H9 (cell line): ENCODE measurements around the gene ADGRG4. TPM values are rescaled to one million over a fixed set of nuclear protein-coding genes. Genes with fewer than 3 reads are reported as not detected.

Source experiments
- DNase-seq: peaks from one replicate; pipeline ENCODE4 v3.0.0-alpha.2; 2017
- H2AFZ ChIP-seq: one replicate; pipeline ENCODE4 v1.6.1; 2013; ENCODE audit warnings: mild to moderate bottlenecking, low read length, control low read depth, moderate library complexity
- H2AK5ac ChIP-seq: 2 replicates; pipeline ENCODE4 v1.6.1; 2013; ENCODE audit warnings: low read length, control low read depth, mixed read lengths; ENCODE audit not compliant: insufficient read length
- H2BK120ac ChIP-seq: one replicate; pipeline ENCODE4 v1.6.1; 2013; ENCODE audit warnings: low read depth, mild to moderate bottlenecking, low read length, control low read depth, inconsistent platforms; ENCODE audit not compliant: poor library complexity, severe bottlenecking
- H2BK12ac ChIP-seq: 2 replicates; pipeline ENCODE4 v1.6.1; 2013; ENCODE audit warnings: low read length, control low read depth, mixed read lengths, low read depth; ENCODE audit not compliant: insufficient read length
- H2BK15ac ChIP-seq: 2 replicates; pipeline ENCODE4 v1.6.1; 2013; ENCODE audit warnings: low read depth, low read length, control low read depth
- H2BK20ac ChIP-seq: one replicate; pipeline ENCODE4 v1.6.1; 2013; ENCODE audit warnings: low read depth, mild to moderate bottlenecking, low read length, control low read depth, inconsistent platforms; ENCODE audit not compliant: poor library complexity, severe bottlenecking
- H2BK5ac ChIP-seq: 2 replicates; pipeline ENCODE4 v1.6.1; 2013; ENCODE audit warnings: low read length, control low read depth, mixed read lengths; ENCODE audit not compliant: insufficient read length
- H3K14ac ChIP-seq: 2 replicates; pipeline ENCODE4 v1.6.1; 2013; ENCODE audit warnings: low read length, control low read depth; ENCODE audit not compliant: insufficient read depth
- H3K18ac ChIP-seq: 2 replicates; pipeline ENCODE4 v1.6.1; 2013; ENCODE audit warnings: low read depth, mild to moderate bottlenecking, mixed read lengths, low read length, control low read depth; ENCODE audit not compliant: insufficient read length
- H3K23ac ChIP-seq: 2 replicates; pipeline ENCODE4 v1.6.1; 2013; ENCODE audit warnings: low read length, control low read depth, mixed read lengths, low read depth; ENCODE audit not compliant: insufficient read length
- H3K23me2 ChIP-seq: 2 replicates; pipeline ENCODE4 v1.6.1; 2013; ENCODE audit warnings: low read depth, mild to moderate bottlenecking, mixed read lengths, low read length, control low read depth; ENCODE audit not compliant: insufficient read length, poor library complexity, severe bottlenecking
- H3K27ac ChIP-seq: 2 replicates; pipeline ENCODE4 v1.5.1; 2013; ENCODE audit warnings: low read length, control low read depth, mixed read lengths, low read depth; ENCODE audit not compliant: insufficient read length
- H3K27me3 ChIP-seq: 2 replicates; pipeline ENCODE4 v1.6.1; 2013; ENCODE audit warnings: low read length, control low read depth, inconsistent platforms; ENCODE audit not compliant: insufficient read depth
- H3K4ac ChIP-seq: 2 replicates; pipeline ENCODE4 v1.6.1; 2013; ENCODE audit warnings: low read depth, mild to moderate bottlenecking, control low read depth, inconsistent platforms, low read length, moderate library complexity
- H3K4me1 ChIP-seq: 2 replicates; pipeline ENCODE4 v1.6.1; 2013; ENCODE audit warnings: low read length, control low read depth, inconsistent platforms; ENCODE audit not compliant: insufficient read depth
- H3K4me2 ChIP-seq: 2 replicates; pipeline ENCODE4 v1.6.1; 2013; ENCODE audit warnings: low read length, control low read depth, mixed read lengths; ENCODE audit not compliant: insufficient read length, insufficient read depth
- H3K56ac ChIP-seq: 2 replicates; pipeline ENCODE4 v1.6.1; 2013; ENCODE audit warnings: low read depth, mild to moderate bottlenecking, mixed read lengths, low read length, control low read depth; ENCODE audit not compliant: insufficient read length
- H3K79me1 ChIP-seq: 2 replicates; pipeline ENCODE4 v1.6.1; 2013; ENCODE audit warnings: low read depth, mild to moderate bottlenecking, moderate library complexity, low read length, control low read depth, inconsistent platforms; ENCODE audit not compliant: insufficient read depth, poor library complexity, severe bottlenecking
- H3K79me2 ChIP-seq: 2 replicates; pipeline ENCODE4 v1.6.1; 2013; ENCODE audit warnings: low read length, control low read depth, inconsistent platforms; ENCODE audit not compliant: insufficient read depth
- H3K9ac ChIP-seq: 2 replicates; pipeline ENCODE4 v1.6.1; 2013; ENCODE audit warnings: low read length, control low read depth, mixed read lengths; ENCODE audit not compliant: insufficient read length; ENCODE audit errors: extremely low read depth
- H3K9me3 ChIP-seq: one replicate; pipeline ENCODE4 v1.6.1; 2013; ENCODE audit warnings: low read depth, low read length, inconsistent platforms; ENCODE audit not compliant: control insufficient read depth
- H3T11ph ChIP-seq: one replicate; pipeline ENCODE4 v1.6.1; 2013; ENCODE audit warnings: mild to moderate bottlenecking, low read length, control low read depth, inconsistent platforms
- H4K20me1 ChIP-seq: one replicate; pipeline ENCODE4 v1.6.1; 2013; ENCODE audit not compliant: control insufficient read depth, insufficient read length, insufficient read depth
- H4K5ac ChIP-seq: 2 replicates; pipeline ENCODE4 v1.6.1; 2013; ENCODE audit warnings: low read depth, mild to moderate bottlenecking, mixed read lengths, low read length, control low read depth; ENCODE audit not compliant: insufficient read length
- H4K8ac ChIP-seq: replicated peaks from 2 replicates; pipeline ENCODE4 v1.6.1; 2013; ENCODE audit warnings: low read length, control low read depth, mixed read lengths, low read depth; ENCODE audit not compliant: insufficient read length
- H4K91ac ChIP-seq: 2 replicates; pipeline ENCODE4 v1.6.1; 2013; ENCODE audit warnings: low read depth, mild to moderate bottlenecking, moderate library complexity, mixed read lengths, low read length, control low read depth; ENCODE audit not compliant: insufficient read length
- H3K27ac Mint-ChIP-seq, 3 experiments: 2 replicates in 2 of 3; 3 replicates in 1 of 3; pipeline ENCODE4 v1.8.0; 2020 to 2021; ENCODE audit warnings: mixed read lengths in 3 of 3, mild to moderate bottlenecking in 1 of 3, moderate library complexity in 1 of 3
- H3K27me3 Mint-ChIP-seq: 2 replicates; pipeline ENCODE4 v1.8.0; 2021; ENCODE audit warnings: low read depth, mild to moderate bottlenecking, moderate library complexity, mixed read lengths
- H3K36me3 Mint-ChIP-seq, 3 experiments: 2 replicates in 2 of 3; 3 replicates in 1 of 3; pipeline ENCODE4 v1.8.0; 2020 to 2021; ENCODE audit warnings: low read depth in 3 of 3, mixed read lengths in 3 of 3; ENCODE audit not compliant: insufficient read depth in 1 of 3
- H3K4me1 Mint-ChIP-seq, 2 experiments: 2 replicates each; pipeline ENCODE4 v1.8.0; 2020; ENCODE audit warnings: mixed read lengths in 2 of 2
- H3K4me3 Mint-ChIP-seq, 2 experiments: 2 replicates in 1 of 2; 3 replicates in 1 of 2; pipeline ENCODE4 v1.8.0; 2020 to 2021; ENCODE audit warnings: mild to moderate bottlenecking in 2 of 2, mixed read lengths in 2 of 2, moderate library complexity in 1 of 2
- H3K9me3 Mint-ChIP-seq, 2 experiments: 2 replicates in 1 of 2; 3 replicates in 1 of 2; pipeline ENCODE4 v1.8.0; 2020; ENCODE audit warnings: mild to moderate bottlenecking in 2 of 2, mixed read lengths in 2 of 2, moderate library complexity in 1 of 2
- CTCF ChIP-seq: fragments of 200-600 bp; sonication (generic); conservative IDR thresholded peaks from 3 replicates; pipeline ENCODE4 v1.8.0; 2021; ENCODE audit warnings: antibody characterized with exemption, mild to moderate bottlenecking
- WGBS: extraction: QIAGEN DNeasy Blood & Tissue Kit; methylation state at CpG from one replicate; pipeline ENCODE4 v1.1.7; 2013; ENCODE audit warnings: missing lambda C conversion rate, low lambda C conversion rate, mixed read lengths; ENCODE audit not compliant: insufficient read length; ENCODE audit errors: extremely low coverage; 5-methylcytosine and 5-hydroxymethylcytosine counted together
- total RNA-seq: library from RNA; stranded (reverse); gene quantifications from 2 replicates; pipeline ENCODE4 v1.2.1, GENCODE V29; 2021

Gene ADGRG4
- total RNA-seq, 1 experiment from 2014 or later = not detected

- no peak overlapping the region for H3T11ph ChIP-seq
- H3K14ac ChIP-seq = no peak overlapping the region
- no peaks in the 10 kb centered on the region for H3K27me3 ChIP-seq
- H2BK12ac ChIP-seq = no peak overlapping the region
- no peak overlapping the region for H3K9ac ChIP-seq
- no peak overlapping the region for H2AK5ac ChIP-seq
- no peaks in the 10 kb centered on the region for H3K79me2 ChIP-seq
- no peak overlapping the region for H3K23ac ChIP-seq
- H2BK120ac ChIP-seq = no peak overlapping the region
- DNase-seq = no peak
- TF ChIP-seq CTCF = no peak
- no CpG with 5 or more reads among the region's 1 CpG for WGBS
- no peak overlapping the region for H3K27ac Mint-ChIP-seq
- H3K23me2 ChIP-seq = no peaks in the 10 kb centered on the region
- H2BK20ac ChIP-seq = no peak overlapping the region
- H3K4me1 Mint-ChIP-seq = no peaks in the 10 kb centered on the region
- H3K56ac ChIP-seq = no peak overlapping the region
- no peak overlapping the region for H3K27ac ChIP-seq
- no peak overlapping the region for H3K4me3 Mint-ChIP-seq
- peaks cover 27 to 30% of the 10 kb centered on the region in 2 experiments for H3K9me3 Mint-ChIP-seq
- H3K4me2 ChIP-seq = no peak overlapping the region
- no peaks in the 10 kb centered on the region for H4K20me1 ChIP-seq
- H3K79me1 ChIP-seq = no peaks in the 10 kb centered on the region
- H3K18ac ChIP-seq = no peak overlapping the region
- H3K4me1 ChIP-seq = no peaks in the 10 kb centered on the region
- H4K91ac ChIP-seq = no peak overlapping the region
- H4K5ac ChIP-seq = no peak overlapping the region
- H3K9me3 ChIP-seq = peaks cover 58% of the 10 kb centered on the region
- no peak overlapping the region for H2AFZ ChIP-seq
- peaks cover 7% of the 10 kb centered on the region for H3K27me3 Mint-ChIP-seq
- H3K36me3 Mint-ChIP-seq = peaks cover 0 to 2% (median 0%) of the 10 kb centered on the region in 3 experiments; a peak in 1 of 7 replicates
- H3K4ac ChIP-seq = no peak overlapping the region
- H2BK5ac ChIP-seq = no peak overlapping the region
- H4K8ac ChIP-seq = no peak overlapping the region
- H2BK15ac ChIP-seq = no peak overlapping the region
Measured at GRCh38 chrX:136347706-136348105, 46.9 kb downstream of the ADGRG4 start.
